Neuronal stem cell (in vitro differentiated cells): ENCODE measurements around the gene CALHM3.
A peak's percentile ranks its signal among the peaks of the same experiment; 100 is the strongest.

Experiments used
- DNase-seq: peaks from one replicate; pipeline ENCODE4 v3.0.0-alpha.2; 2013; ENCODE audit warnings: low spot score
- H2AFZ ChIP-seq: one replicate; pipeline ENCODE4 v1.6.1; 2013; ENCODE audit warnings: mild to moderate bottlenecking, low read length, inconsistent platforms
- H2AK5ac ChIP-seq: 2 replicates; pipeline ENCODE4 v1.6.1; 2013; ENCODE audit warnings: low read depth, mild to moderate bottlenecking, inconsistent platforms, low read length, moderate library complexity, mixed read lengths
- H2BK120ac ChIP-seq: 2 replicates; pipeline ENCODE4 v1.6.1; 2013; ENCODE audit warnings: low read depth, mild to moderate bottlenecking, inconsistent platforms, low read length, moderate library complexity, mixed read lengths
- H2BK12ac ChIP-seq: one replicate; pipeline ENCODE4 v1.6.1; 2013; ENCODE audit warnings: low read length, inconsistent platforms
- H2BK15ac ChIP-seq: 2 replicates; pipeline ENCODE4 v1.6.1; 2013; ENCODE audit warnings: mild to moderate bottlenecking, low read length, inconsistent platforms, mixed read lengths
- H2BK5ac ChIP-seq: one replicate; pipeline ENCODE4 v1.6.1; 2013; ENCODE audit warnings: inconsistent platforms, mild to moderate bottlenecking, low read length, moderate library complexity
- H3K14ac ChIP-seq: one replicate; pipeline ENCODE4 v1.6.1; 2013; ENCODE audit warnings: low read length, inconsistent platforms
- H3K18ac ChIP-seq: 2 replicates; pipeline ENCODE4 v1.6.1; 2013; ENCODE audit warnings: low read length, inconsistent platforms
- H3K23ac ChIP-seq: 2 replicates; pipeline ENCODE4 v1.6.1; 2013; ENCODE audit warnings: low read depth, mild to moderate bottlenecking, mixed read lengths, low read length, inconsistent platforms; ENCODE audit not compliant: poor library complexity
- H3K27ac ChIP-seq: replicated peaks from 3 replicates; pipeline ENCODE4 v1.5.1; 2013; ENCODE audit warnings: low read length, inconsistent platforms
- H3K27me3 ChIP-seq, 3 experiments: 2 replicates each; pipeline ENCODE4 v1.6.1; 2013; ENCODE audit warnings: low read length in 3 of 3, mild to moderate bottlenecking in 2 of 3, inconsistent platforms in 1 of 3, low read depth in 1 of 3, mixed read lengths in 1 of 3, moderate library complexity in 1 of 3; ENCODE audit not compliant: control insufficient read depth in 3 of 3, insufficient read depth in 3 of 3
- H3K36me3 ChIP-seq, 2 donors: replicated peaks in 1 of 2; 2 replicates each; pipeline ENCODE4 v1.6.1; 2013; ENCODE audit warnings: low read length in 2 of 2; ENCODE audit not compliant: control insufficient read depth in 2 of 2, insufficient read depth in 2 of 2
- H3K4ac ChIP-seq: 2 replicates; pipeline ENCODE4 v1.6.1; 2013; ENCODE audit warnings: inconsistent platforms, mild to moderate bottlenecking, low read length, moderate library complexity
- H3K4me1 ChIP-seq, 2 donors: 1 replicate in 1 of 2; 2 replicates in 1 of 2; pipeline ENCODE4 v1.6.1; 2013; ENCODE audit warnings: low read length in 2 of 2, low read depth in 1 of 2; ENCODE audit not compliant: control insufficient read depth in 2 of 2, insufficient read depth in 1 of 2
- H3K4me2 ChIP-seq: one replicate; pipeline ENCODE4 v1.6.1; 2013; ENCODE audit warnings: mild to moderate bottlenecking, low read length, inconsistent platforms; ENCODE audit not compliant: insufficient read depth, poor library complexity, severe bottlenecking
- H3K4me3 ChIP-seq, 2 donors: 2 replicates each; pipeline ENCODE4 v1.5.1; 2013; ENCODE audit warnings: low read length in 2 of 2, mild to moderate bottlenecking in 2 of 2, inconsistent platforms in 1 of 2, moderate library complexity in 1 of 2
- H3K79me1 ChIP-seq: one replicate; pipeline ENCODE4 v1.6.1; 2013; ENCODE audit warnings: low read depth, mild to moderate bottlenecking, inconsistent platforms, low read length, moderate library complexity
- H3K9ac ChIP-seq: one replicate; pipeline ENCODE4 v1.6.1; 2013; ENCODE audit warnings: mild to moderate bottlenecking, low read depth, low read length, inconsistent platforms; ENCODE audit not compliant: poor library complexity
- H3K9me3 ChIP-seq, 2 donors: replicated peaks in 1 of 2; 2 replicates each; pipeline versions ENCODE3 to v1.6.1; 2013; ENCODE audit warnings: low read length in 2 of 2, mild to moderate bottlenecking in 2 of 2, inconsistent platforms in 1 of 2, low read depth in 1 of 2, mixed read lengths in 1 of 2, moderate library complexity in 1 of 2; ENCODE audit not compliant: control insufficient read depth in 2 of 2, insufficient read depth in 1 of 2
- H4K8ac ChIP-seq: one replicate; pipeline ENCODE4 v1.6.1; 2013; ENCODE audit warnings: low read depth, mild to moderate bottlenecking, inconsistent platforms, low read length, moderate library complexity
- H4K91ac ChIP-seq: one replicate; pipeline ENCODE4 v1.6.1; 2013; ENCODE audit warnings: low read length, low read depth, mild to moderate bottlenecking, inconsistent platforms; ENCODE audit not compliant: poor library complexity
- WGBS, 2 donors: extraction: QIAGEN DNeasy Blood & Tissue Kit; methylation state at CpG; one replicate each; pipeline ENCODE4 v1.1.7; 2013; ENCODE audit warnings: missing lambda C conversion rate in 2 of 2, mixed read lengths in 1 of 2; ENCODE audit not compliant: insufficient read length in 2 of 2, insufficient replicate concordance in 1 of 2; ENCODE audit errors: extremely low coverage in 2 of 2; 5-methylcytosine and 5-hydroxymethylcytosine counted together

CALHM3 gene

DNA sequence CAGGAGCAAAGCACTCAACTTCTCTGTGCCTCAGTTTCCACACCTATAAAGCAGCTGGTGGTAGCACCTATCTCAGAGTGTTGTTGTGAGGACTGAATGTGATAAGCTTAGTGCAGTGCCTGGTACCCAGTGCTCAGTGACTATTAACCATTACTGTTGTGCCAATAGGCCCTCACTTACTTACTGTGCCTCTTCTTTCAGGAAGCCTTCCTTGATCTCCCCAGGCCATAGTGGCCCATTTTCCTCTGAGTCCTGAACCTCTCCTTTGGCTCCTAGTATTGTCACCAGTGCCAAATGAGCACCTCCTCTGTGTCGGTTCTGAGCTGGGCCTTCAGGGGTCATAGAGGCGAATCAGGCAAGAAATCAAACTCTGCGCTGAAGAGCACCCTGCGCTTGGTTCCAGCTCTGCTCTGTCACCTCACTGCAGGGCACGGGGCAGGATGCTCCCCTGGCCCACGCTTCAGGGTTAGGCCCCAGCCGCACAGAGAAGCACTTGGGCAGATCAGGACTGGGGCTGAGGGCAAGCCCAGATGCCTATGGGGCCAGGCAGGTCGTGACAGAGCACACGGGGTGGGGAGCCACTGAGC lies 22.9 kb downstream of the CALHM3 start:
- H2AFZ ChIP-seq = no peak overlapping the region
- H3K4ac ChIP-seq = no peak overlapping the region

DNA sequence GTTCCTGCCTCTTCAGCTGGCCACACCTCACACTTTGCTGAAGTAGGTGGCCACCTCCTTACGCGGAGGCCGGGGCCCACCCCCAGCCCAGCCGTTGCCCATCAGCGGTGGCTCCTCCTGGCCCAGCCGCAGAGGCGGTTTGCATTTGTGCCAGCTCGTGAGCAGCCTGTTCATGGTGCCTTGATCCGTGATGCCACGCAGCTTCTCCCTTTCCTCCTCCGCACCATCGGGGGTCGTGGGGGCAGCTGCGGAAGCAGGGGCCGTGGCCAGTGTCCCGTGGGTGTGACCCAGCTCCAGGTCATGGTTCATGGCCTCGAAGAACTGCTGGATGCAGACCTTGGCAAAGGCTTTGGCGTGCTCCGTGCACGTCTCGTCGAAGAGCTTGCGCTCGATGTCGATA lies 23.8 kb downstream of the CALHM3 start:
- Histone ChIP-seq H3K18ac (no peak overlapping the region), H3K9me3 (no peaks in the 10 kb centered on the region), H4K91ac (no peak overlapping the region), H4K8ac (no peak overlapping the region), H3K9ac (no peak overlapping the region), H2AFZ (no peak overlapping the region), H2AK5ac (peak overlapping the region; percentile 65), H2BK5ac (no peak overlapping the region), H2BK12ac (no peak overlapping the region), H3K14ac (no peak overlapping the region), H3K4me2 (no peak overlapping the region), H3K4me3 (no peak overlapping the region), H3K4ac (no peak overlapping the region), H2BK15ac (no peak overlapping the region), H3K36me3 (peaks cover 0 to under 1% of the 10 kb centered on the region in 2 donors), H3K79me1 (no peaks in the 10 kb centered on the region), H2BK120ac (no peak overlapping the region), H3K27me3 (peaks cover 0 to 3% (median 0%) of the 10 kb centered on the region in 3 experiments), H3K4me1 (peaks cover 9 to 26% of the 10 kb centered on the region in 2 donors), H3K27ac (no peak overlapping the region), H3K23ac (peak overlapping the region; percentile 40)
- WGBS, 2 donors = no CpG with 5 or more reads among the region's 25 CpGs
- no peak for DNase-seq

More for the DNA sequence above, 22.9 kb downstream of the CALHM3 start:
- WGBS, 2 donors = no CpG with 5 or more reads among the region's 9 CpGs
- Histone ChIP-seq H3K4me2 (no peak overlapping the region), H3K9me3 (no peaks in the 10 kb centered on the region), H3K4me1 (peaks cover 9 to 25% of the 10 kb centered on the region in 2 donors), H3K27me3 (peaks cover 0 to 3% (median 0%) of the 10 kb centered on the region in 3 experiments), H3K23ac (no peak overlapping the region), H3K79me1 (no peaks in the 10 kb centered on the region), H2AK5ac (no peak overlapping the region), H4K8ac (no peak overlapping the region), H3K9ac (no peak overlapping the region), H3K18ac (peak overlapping the region; percentile 60), H3K14ac (no peak overlapping the region), H3K4me3 (no peak overlapping the region), H2BK12ac (no peak overlapping the region), H3K27ac (no peak overlapping the region), H2BK120ac (no peak overlapping the region), H3K36me3 (no peaks in the 10 kb centered on the region), H2BK15ac (no peak overlapping the region), H2BK5ac (no peak overlapping the region), H4K91ac (peak overlapping the region; percentile 50)
- no peak for DNase-seq

DNA sequence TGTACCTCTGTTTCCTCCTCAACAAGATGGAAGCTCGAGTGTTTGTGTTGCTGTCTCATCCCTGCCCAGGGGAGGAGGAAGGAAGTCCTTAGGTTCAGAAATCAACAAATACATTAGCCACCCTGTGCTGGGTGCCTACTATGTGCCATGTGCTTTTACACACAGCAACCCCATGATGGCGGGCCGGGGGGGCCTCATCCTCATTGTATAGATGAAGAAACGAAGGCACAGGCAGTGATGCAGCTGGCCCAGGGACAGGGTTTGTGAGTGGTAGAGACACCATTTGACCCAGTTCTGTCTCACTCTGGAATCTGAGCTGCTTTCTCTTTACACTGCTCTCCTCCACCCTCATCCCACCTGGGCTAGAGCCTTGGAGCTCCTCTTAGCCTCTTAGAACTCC lies 25.0 kb downstream of the CALHM3 start:
- Histone ChIP-seq H3K36me3 (peaks cover 6 to 13% of the 10 kb centered on the region in 2 donors), H3K4me2 (no peak overlapping the region), H3K9me3 (no peaks in the 10 kb centered on the region), H3K4me1 (peaks cover under 1 to 21% of the 10 kb centered on the region in 2 donors), H3K4ac (no peak overlapping the region), H3K9ac (no peak overlapping the region), H2BK15ac (no peak overlapping the region), H3K14ac (no peak overlapping the region), H3K27me3 (peaks cover 0 to 3% (median 0%) of the 10 kb centered on the region in 3 experiments), H4K8ac (no peak overlapping the region), H4K91ac (no peak overlapping the region), H2BK5ac (no peak overlapping the region), H3K79me1 (no peaks in the 10 kb centered on the region), H3K4me3 (no peak overlapping the region), H2BK12ac (no peak overlapping the region), H3K18ac (no peak overlapping the region), H2AFZ (no peak overlapping the region), H3K23ac (no peak overlapping the region), H2AK5ac (no peak overlapping the region), H2BK120ac (no peak overlapping the region), H3K27ac (no peak overlapping the region)
- no peak for DNase-seq
- no CpG with 5 or more reads among the region's 4 CpGs for WGBS, 2 donors

DNA sequence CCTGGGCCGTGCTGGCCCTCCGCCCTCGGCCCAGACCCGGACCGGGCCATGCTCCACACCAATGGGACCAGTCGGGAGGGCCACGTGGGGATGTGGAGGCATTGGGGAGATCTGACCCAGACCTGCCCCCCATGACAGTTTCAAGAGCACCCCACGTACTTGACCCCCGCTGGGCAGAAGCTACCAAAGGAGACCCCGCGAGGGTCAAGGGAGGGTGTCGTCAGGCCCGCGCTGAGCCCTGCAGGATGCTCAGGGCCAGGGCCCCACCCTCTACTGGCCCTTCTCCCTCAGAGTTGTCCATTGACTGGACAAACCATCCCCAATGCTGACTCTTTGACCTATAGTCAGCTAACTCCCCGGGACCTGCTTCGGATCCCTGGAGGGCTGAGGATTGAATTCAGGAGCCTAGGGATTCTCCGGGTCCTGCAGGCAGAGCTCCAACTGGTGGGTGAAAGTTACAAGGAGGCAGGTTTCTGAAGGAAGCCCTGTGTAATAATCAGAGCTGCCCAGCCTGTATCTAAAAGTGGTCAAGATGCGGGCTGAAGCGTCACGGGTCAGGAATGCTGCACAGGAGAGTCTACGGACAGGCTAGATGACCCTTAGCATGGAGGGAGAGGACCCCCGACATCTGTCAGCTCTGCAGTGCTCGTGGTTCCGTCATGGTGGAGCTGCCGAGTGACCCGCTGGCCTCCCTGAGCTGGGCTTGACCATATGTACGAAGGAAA lies 26.4 kb downstream of the CALHM3 start:
- Histone ChIP-seq H2AFZ (no peak overlapping the region), H3K14ac (no peak overlapping the region), H3K4me2 (peak overlapping the region; percentile 59), H2BK12ac (no peak overlapping the region), H3K4me3 (peak overlapping the region in 1 of 2 donors; percentile 76), H4K8ac (no peak overlapping the region), H2BK15ac (peak overlapping the region; percentile 96), H3K9ac (peak overlapping the region; percentile 38), H3K36me3 (peaks cover 7 to 20% of the 10 kb centered on the region in 2 donors), H3K79me1 (no peaks in the 10 kb centered on the region), H2BK120ac (peak overlapping the region; percentile 24), H3K4ac (peak overlapping the region; percentile 26), H3K27ac (no peak overlapping the region), H3K9me3 (no peaks in the 10 kb centered on the region), H2BK5ac (peak overlapping the region; percentile 47), H2AK5ac (peak overlapping the region; percentile 70), H3K27me3 (peaks cover 0 to 3% (median 0%) of the 10 kb centered on the region in 3 experiments), H4K91ac (no peak overlapping the region), H3K4me1 (peaks cover 0 to 16% of the 10 kb centered on the region in 2 donors), H3K18ac (peak overlapping the region; percentile 94), H3K23ac (peak overlapping the region; percentile 17)
- no CpG with 5 or more reads among the region's 27 CpGs for WGBS, 2 donors
- DNase-seq = no peak
